Measurements from ENCODE around the gene FRRS1L.

GRCh38 chr9:109097146-109097545 is 69.9 kb downstream of the FRRS1L start:
- TF ChIP-seq GATA3 (IDR thresholded peaks at IDR 0.05; ENCODE audit: low read depth, low read length) (no peak), GATA2 (IDR thresholded peaks at IDR 0.05; ENCODE audit: low read depth, low read length) (no peak)
